Activated T-helper 1 cell treated with anti-CD3 and anti-CD28 coated beads, Interleukin-12 subunit alpha, Interleukin-12 subunit beta, Interleukin-2, Interleukin-4 antibody, amounts not matched to agents 30 ng/mL and 10 ng/mL and 1 ng/mL, durations not matched to agents 14 hours and 24 hours and 36 hours (primary cell): ENCODE results near the gene C9orf152. TPM values are rescaled to one million over a fixed set of nuclear protein-coding genes. Genes with fewer than 3 reads are reported as not detected.
"Not testable (repeated sequence)": the region's sequence is repeated elsewhere in the genome, so short reads cannot be mapped to it uniquely, and the experiment has no call there.

Experiments
- DNase-seq: peaks from one replicate; pipeline ENCODE4 v3.0.0; 2021; ENCODE audit warnings: low spot score
- H3K27ac Mint-ChIP-seq: one replicate; pipeline ENCODE4 v1.8.0; 2021; ENCODE audit warnings: mild to moderate bottlenecking, mixed read lengths
- H3K27me3 Mint-ChIP-seq: one replicate; pipeline ENCODE4 v1.8.0; 2022; ENCODE audit warnings: mild to moderate bottlenecking, moderate library complexity, mixed read lengths; ENCODE audit not compliant: insufficient read depth
- H3K36me3 Mint-ChIP-seq: one replicate; pipeline ENCODE4 v1.8.0; 2021; ENCODE audit warnings: low read depth, mixed read lengths
- H3K4me1 Mint-ChIP-seq: one replicate; pipeline ENCODE4 v1.8.0; 2021; ENCODE audit warnings: low read depth, mixed read lengths
- H3K4me3 Mint-ChIP-seq: one replicate; pipeline ENCODE4 v1.8.0; 2021; ENCODE audit warnings: mild to moderate bottlenecking, moderate library complexity, mixed read lengths
- H3K9me3 Mint-ChIP-seq: one replicate; pipeline ENCODE4 v1.8.0; 2021; ENCODE audit warnings: mixed read lengths
- intact Hi-C: fragments of 100-400 bp; cut with micrococcal nuclease; formaldehyde crosslinking; loops from one replicate; pipeline ENCODE4 v1.15.1; 2024
- total RNA-seq: library from RNA; stranded (reverse); gene quantifications from 2 replicates; pipeline ENCODE4 v1.2.3, GENCODE V29; 2022

The C9orf152 gene
- not detected in 2 replicates for total RNA-seq

- Mint-ChIP-seq H3K27ac (no peak within 1 kb of the TSS), H3K4me1 (no peaks in the 10 kb centered on the region), H3K4me3 (no peak within 1 kb of the TSS), H3K9me3 (no peaks in the 10 kb centered on the region), H3K36me3 (peaks cover 2% of the 10 kb centered on the region), H3K27me3 (peaks cover 23% of the 10 kb centered on the region)
- no peak for DNase-seq
- intact Hi-C loops = no loop called here
These were observed at the start of gene C9orf152 for GRCh38 chr9:110208031-110208430. C9orf152 (minus strand) TSS chr9:110208159; CDS start chr9:110207579, 580 bp downstream.

- Mint-ChIP-seq H3K9me3 (no peaks in the 10 kb centered on the region), H3K4me1 (peaks cover 52% of the 10 kb centered on the region), H3K4me3 (peak overlapping the region; percentile 98), H3K27me3 (peaks cover 17% of the 10 kb centered on the region), H3K27ac (peak overlapping the region; percentile 99), H3K36me3 (peaks cover 21% of the 10 kb centered on the region)
- DNase-seq = peak; percentile 14
- intact Hi-C loops = loop anchor here (1.0 to 10.0 kb wide), 10 partner anchors 108 to 1375 kb away; partner anchors contain the start of genes ABITRAM, DNAJC25, ELP1 and TMEM245
These were observed 49.3 kb upstream of the C9orf152 start for GRCh38 chr9:110257097-110257841.

GRCh38 chr9:110256380-110257096 is 48.6 kb upstream of the C9orf152 start, which contains the start of gene TXN:
TXN (minus strand) TSS chr9:110256507; CDS start chr9:110256435, 72 bp downstream.
- H3K27me3 Mint-ChIP-seq = peaks cover 10% of the 10 kb centered on the region
- peak; percentile 85 for DNase-seq
- H3K36me3 Mint-ChIP-seq = peaks cover 23% of the 10 kb centered on the region
- peak within 1 kb of the TSS; percentile 98 for H3K4me3 Mint-ChIP-seq
- H3K9me3 Mint-ChIP-seq = no peaks in the 10 kb centered on the region
- intact Hi-C loops = loop anchor here (1.0 to 10.0 kb wide), 10 partner anchors 108 to 1376 kb away; partner anchors contain the start of genes ABITRAM, DNAJC25, ELP1 and TMEM245
- peaks cover 59% of the 10 kb centered on the region for H3K4me1 Mint-ChIP-seq
- H3K27ac Mint-ChIP-seq = peak within 1 kb of the TSS; percentile 100

GRCh38 chr9:110255463-110256379 is 47.8 kb upstream of the C9orf152 start:
- DNase-seq = peak; percentile 35
- Mint-ChIP-seq H3K4me3 (peak overlapping the region; percentile 98), H3K9me3 (no peaks in the 10 kb centered on the region), H3K36me3 (peaks cover 25% of the 10 kb centered on the region), H3K27me3 (peaks cover 4% of the 10 kb centered on the region), H3K4me1 (peaks cover 59% of the 10 kb centered on the region), H3K27ac (peak overlapping the region; percentile 100)
- intact Hi-C loops = loop anchor here (2.0 to 10.0 kb wide), 9 partner anchors 107 to 1377 kb away; partner anchors contain the start of genes ABITRAM, DNAJC25, ELP1 and TMEM245

- H3K27ac Mint-ChIP-seq = peak overlapping the region; percentile 100
- peaks cover 31% of the 10 kb centered on the region for H3K36me3 Mint-ChIP-seq
- H3K4me3 Mint-ChIP-seq = peak overlapping the region; percentile 98
- peaks cover 64% of the 10 kb centered on the region for H3K4me1 Mint-ChIP-seq
- no peaks in the 10 kb centered on the region for H3K9me3 Mint-ChIP-seq
- intact Hi-C loops = loop anchor here (2.0 to 10.0 kb wide), 6 partner anchors 360 to 1377 kb away; partner anchors contain the start of genes ABITRAM, DNAJC25, ELP1 and TMEM245
- no peak for DNase-seq
- H3K27me3 Mint-ChIP-seq = peaks cover 2% of the 10 kb centered on the region
These were observed 47.1 kb upstream of the C9orf152 start for GRCh38 chr9:110255034-110255462.

GRCh38 chr9:110254500-110254899 is 46.5 kb upstream of the C9orf152 start:
- Mint-ChIP-seq H3K9me3 (no peaks in the 10 kb centered on the region), H3K27ac (peak overlapping the region; percentile 100), H3K4me1 (peaks cover 70% of the 10 kb centered on the region), H3K36me3 (peaks cover 34% of the 10 kb centered on the region), H3K4me3 (peak overlapping the region; percentile 98), H3K27me3 (peaks cover 2% of the 10 kb centered on the region)
- intact Hi-C loops = loop anchor here (2.0 to 10.0 kb wide), 4 partner anchors 360 to 1140 kb away; partner anchors contain the start of gene TMEM245
- no peak for DNase-seq

- DNase-seq = no peak
- H3K27me3 Mint-ChIP-seq = peaks cover 2% of the 10 kb centered on the region
- peaks cover 66% of the 10 kb centered on the region for H3K4me1 Mint-ChIP-seq
- peaks cover 44% of the 10 kb centered on the region for H3K36me3 Mint-ChIP-seq
- no peaks in the 10 kb centered on the region for H3K9me3 Mint-ChIP-seq
- H3K27ac Mint-ChIP-seq = no peak overlapping the region
- H3K4me3 Mint-ChIP-seq = no peak overlapping the region
- intact Hi-C loops = loop anchor here (10.0 kb wide), 3 partner anchors 372 to 1138 kb away; partner anchors contain the start of gene TMEM245
These were observed 44.7 kb upstream of the C9orf152 start for GRCh38 chr9:110252509-110253139.

- Mint-ChIP-seq H3K36me3 (peaks cover 50% of the 10 kb centered on the region), H3K4me1 (peaks cover 58% of the 10 kb centered on the region)
- H3K4me3 Mint-ChIP-seq, DNase-seq, H3K9me3 Mint-ChIP-seq, H3K27me3 Mint-ChIP-seq, H3K27ac Mint-ChIP-seq: not testable (repeated sequence)
- intact Hi-C loops = loop anchor here (10.0 kb wide), 3 partner anchors 373 to 1137 kb away; partner anchors contain the start of gene TMEM245
These were observed 43.8 kb upstream of the C9orf152 start for GRCh38 chr9:110251770-110252169.

GRCh38 chr9:110251212-110251611 is 43.3 kb upstream of the C9orf152 start:
- H3K27me3 Mint-ChIP-seq = no peaks in the 10 kb centered on the region
- intact Hi-C loops = loop anchor here (10.0 kb wide), 3 partner anchors 374 to 1136 kb away; partner anchors contain the start of gene TMEM245
- no peak for DNase-seq
- H3K9me3 Mint-ChIP-seq = no peaks in the 10 kb centered on the region
- H3K4me1 Mint-ChIP-seq = peaks cover 64% of the 10 kb centered on the region
- H3K36me3 Mint-ChIP-seq = peaks cover 54% of the 10 kb centered on the region
- H3K4me3 Mint-ChIP-seq = no peak overlapping the region
- no peak overlapping the region for H3K27ac Mint-ChIP-seq

- intact Hi-C loops = loop anchor here (10.0 kb wide), 3 partner anchors 375 to 1135 kb away; partner anchors contain the start of gene TMEM245
- Mint-ChIP-seq H3K4me3 (no peak overlapping the region), H3K4me1 (peaks cover 58% of the 10 kb centered on the region), H3K27me3 (no peaks in the 10 kb centered on the region), H3K27ac (peak overlapping the region; percentile 48), H3K36me3 (peaks cover 53% of the 10 kb centered on the region), H3K9me3 (no peaks in the 10 kb centered on the region)
- no peak for DNase-seq
These were observed 41.6 kb upstream of the C9orf152 start for GRCh38 chr9:110249603-110250002.

GRCh38 chr9:110248361-110248760 is 40.4 kb upstream of the C9orf152 start:
- Mint-ChIP-seq H3K27me3 (no peaks in the 10 kb centered on the region), H3K9me3 (no peaks in the 10 kb centered on the region), H3K4me1 (peaks cover 46% of the 10 kb centered on the region), H3K4me3 (no peak overlapping the region), H3K27ac (no peak overlapping the region), H3K36me3 (peaks cover 52% of the 10 kb centered on the region)
- intact Hi-C loops = no loop called here
- no peak for DNase-seq
